Glutamatergic neuron (in vitro differentiated cells): ENCODE measurements around the gene GRID1. TPM values are rescaled to one million over a fixed set of nuclear protein-coding genes. Genes with fewer than 3 reads are reported as not detected.

ENCODE experiments used
- DNase-seq: peaks from one replicate; pipeline ENCODE4 v3.0.0; 2022
- H3K27ac Mint-ChIP-seq: one replicate; pipeline ENCODE4 v1.8.0; 2020; ENCODE audit warnings: mild to moderate bottlenecking, mixed read lengths, inconsistent platforms; ENCODE audit not compliant: unreplicated experiment
- H3K27me3 Mint-ChIP-seq: one replicate; pipeline ENCODE4 v1.8.0; 2020; ENCODE audit warnings: mild to moderate bottlenecking, moderate library complexity, mixed read lengths, inconsistent platforms; ENCODE audit not compliant: unreplicated experiment
- H3K36me3 Mint-ChIP-seq: one replicate; pipeline ENCODE4 v1.8.0; 2020; ENCODE audit warnings: mild to moderate bottlenecking, mixed read lengths, inconsistent platforms; ENCODE audit not compliant: unreplicated experiment
- H3K4me1 Mint-ChIP-seq: one replicate; pipeline ENCODE4 v1.8.0; 2020; ENCODE audit warnings: mild to moderate bottlenecking, low read depth, mixed read lengths, inconsistent platforms; ENCODE audit not compliant: unreplicated experiment
- H3K4me3 Mint-ChIP-seq: one replicate; pipeline ENCODE4 v1.8.0; 2020; ENCODE audit warnings: mild to moderate bottlenecking, mixed read lengths, inconsistent platforms; ENCODE audit not compliant: unreplicated experiment
- H3K9me3 Mint-ChIP-seq: one replicate; pipeline ENCODE4 v1.8.0; 2020; ENCODE audit warnings: mild to moderate bottlenecking, moderate library complexity, mixed read lengths, inconsistent platforms; ENCODE audit not compliant: unreplicated experiment
- total RNA-seq: library from RNA; stranded (reverse); fragmentation: NEBNext Ultra II Directional; extraction: Animal tissue kit (Norgen Biotek cat#: 25700); gene quantifications from one replicate; pipeline ENCODE4 v1.2.1, GENCODE V29; 2021; ENCODE audit not compliant: unreplicated experiment
- TF ChIP-seq, protein P1 (sequence below): fragments of 200-600 bp; sonication (generic); IDR thresholded peaks from one replicate; pipeline ENCODE4 v1.5.0; 2021; ENCODE audit not compliant: partially characterized antibody, unreplicated experiment

GRID1 gene
- total RNA-seq, 1 donor from 2014 or later, result 8.0 TPM

DNA sequence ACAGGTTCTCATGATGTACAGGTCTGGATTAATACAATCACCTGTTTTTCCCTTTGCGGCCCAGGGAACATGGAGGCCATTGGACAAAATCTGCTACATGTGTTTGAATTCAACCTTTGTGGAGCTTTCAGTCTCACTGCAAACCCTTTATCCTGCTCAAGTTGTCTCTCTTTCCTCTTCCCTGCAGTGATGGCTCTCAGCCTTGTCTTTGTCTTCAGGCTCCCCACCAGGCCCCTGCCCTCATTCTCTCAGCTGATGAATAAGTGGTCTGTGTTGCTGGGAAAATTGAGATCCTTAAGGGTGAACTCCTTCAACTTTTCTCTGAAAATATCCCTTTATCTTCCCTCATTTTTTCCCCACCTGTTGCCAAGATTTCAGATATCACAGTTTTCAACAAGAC is 791.2 kb downstream of the GRID1 start:
- Mint-ChIP-seq H3K9me3 (no peaks in the 10 kb centered on the region), H3K27me3 (no peaks in the 10 kb centered on the region), H3K4me3 (no peak overlapping the region), H3K4me1 (no peaks in the 10 kb centered on the region), H3K36me3 (no peaks in the 10 kb centered on the region), H3K27ac (no peak overlapping the region)
- TF ChIP-seq, protein P1, sequence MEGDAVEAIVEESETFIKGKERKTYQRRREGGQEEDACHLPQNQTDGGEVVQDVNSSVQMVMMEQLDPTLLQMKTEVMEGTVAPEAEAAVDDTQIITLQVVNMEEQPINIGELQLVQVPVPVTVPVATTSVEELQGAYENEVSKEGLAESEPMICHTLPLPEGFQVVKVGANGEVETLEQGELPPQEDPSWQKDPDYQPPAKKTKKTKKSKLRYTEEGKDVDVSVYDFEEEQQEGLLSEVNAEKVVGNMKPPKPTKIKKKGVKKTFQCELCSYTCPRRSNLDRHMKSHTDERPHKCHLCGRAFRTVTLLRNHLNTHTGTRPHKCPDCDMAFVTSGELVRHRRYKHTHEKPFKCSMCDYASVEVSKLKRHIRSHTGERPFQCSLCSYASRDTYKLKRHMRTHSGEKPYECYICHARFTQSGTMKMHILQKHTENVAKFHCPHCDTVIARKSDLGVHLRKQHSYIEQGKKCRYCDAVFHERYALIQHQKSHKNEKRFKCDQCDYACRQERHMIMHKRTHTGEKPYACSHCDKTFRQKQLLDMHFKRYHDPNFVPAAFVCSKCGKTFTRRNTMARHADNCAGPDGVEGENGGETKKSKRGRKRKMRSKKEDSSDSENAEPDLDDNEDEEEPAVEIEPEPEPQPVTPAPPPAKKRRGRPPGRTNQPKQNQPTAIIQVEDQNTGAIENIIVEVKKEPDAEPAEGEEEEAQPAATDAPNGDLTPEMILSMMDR, result no peak
- DNase-seq, result no peak

DNA sequence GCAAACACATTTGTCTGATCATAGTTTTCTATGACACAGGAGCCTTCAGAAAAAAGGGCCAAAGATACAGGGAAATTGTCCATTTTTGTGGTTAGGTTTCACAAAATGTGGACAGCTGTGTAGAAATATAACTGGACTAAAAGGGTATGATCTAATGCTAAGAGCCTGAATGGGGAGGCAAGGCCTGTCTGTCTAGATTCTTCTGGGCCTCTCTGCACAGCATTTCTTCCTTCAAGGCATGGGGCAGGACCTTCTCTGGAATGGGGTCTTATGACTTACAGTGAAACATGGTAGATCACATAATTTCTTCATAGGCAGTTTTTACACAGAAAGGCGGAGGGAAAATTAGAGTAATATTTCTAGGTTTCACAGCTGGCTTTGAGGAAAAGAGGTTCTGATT is 795.7 kb downstream of the GRID1 start:
- Mint-ChIP-seq H3K27me3 (no peaks in the 10 kb centered on the region), H3K4me1 (no peaks in the 10 kb centered on the region), H3K9me3 (no peaks in the 10 kb centered on the region), H3K36me3 (no peaks in the 10 kb centered on the region), H3K4me3 (no peak overlapping the region), H3K27ac (no peak overlapping the region)
- DNase-seq, result no peak
- TF ChIP-seq, protein P1, result no peak

DNA sequence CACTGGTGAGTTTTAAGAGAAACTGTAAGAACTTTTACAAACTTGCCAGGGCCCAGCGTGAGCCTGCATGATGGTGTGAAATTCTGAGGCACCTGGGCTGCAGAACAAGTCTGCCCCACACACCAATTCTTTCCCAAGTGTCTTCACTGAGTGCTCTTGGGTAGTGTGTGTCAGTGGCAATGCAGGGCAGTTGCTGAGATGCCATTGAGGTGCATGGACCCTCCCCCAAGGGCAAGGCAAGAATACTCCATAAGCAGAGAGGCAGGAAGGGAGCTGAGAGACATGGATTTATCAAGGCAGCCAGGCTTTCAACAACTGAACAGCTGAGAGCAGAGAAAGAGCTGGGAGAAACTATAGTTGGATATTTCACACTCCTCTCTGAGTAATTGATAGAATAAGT is 801.2 kb downstream of the GRID1 start:
- Mint-ChIP-seq H3K27ac (no peak overlapping the region), H3K27me3 (no peaks in the 10 kb centered on the region), H3K36me3 (no peaks in the 10 kb centered on the region), H3K9me3 (no peaks in the 10 kb centered on the region), H3K4me3 (no peak overlapping the region), H3K4me1 (no peaks in the 10 kb centered on the region)
- TF ChIP-seq, protein P1, result no peak
- no peak for DNase-seq

DNA sequence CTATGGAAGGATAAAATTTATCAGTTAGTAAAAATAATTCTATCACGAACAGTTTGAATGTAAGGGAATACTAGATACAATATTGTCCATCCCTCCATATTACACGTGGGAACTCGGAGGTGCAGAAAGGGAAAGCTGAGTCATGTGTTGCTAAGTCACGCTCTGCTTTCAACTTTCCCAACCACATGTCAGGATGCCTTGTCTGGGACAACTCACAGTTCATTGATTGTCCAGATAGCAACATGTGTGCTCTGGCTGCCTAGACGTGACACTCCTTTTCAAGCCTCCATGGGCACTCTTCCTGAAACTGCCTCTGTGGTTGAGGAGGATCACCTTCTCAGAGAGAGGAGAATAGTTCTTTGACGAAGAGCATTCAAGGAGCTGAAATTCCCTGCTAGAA is 808.1 kb downstream of the GRID1 start:
- H3K27ac Mint-ChIP-seq, result no peak overlapping the region
- no peaks in the 10 kb centered on the region for H3K36me3 Mint-ChIP-seq
- no peaks in the 10 kb centered on the region for H3K4me1 Mint-ChIP-seq
- no peak for DNase-seq
- TF ChIP-seq, protein P1, result no peak
- H3K4me3 Mint-ChIP-seq, result no peak overlapping the region
- H3K27me3 Mint-ChIP-seq, result no peaks in the 10 kb centered on the region
- H3K9me3 Mint-ChIP-seq, result no peaks in the 10 kb centered on the region

DNA sequence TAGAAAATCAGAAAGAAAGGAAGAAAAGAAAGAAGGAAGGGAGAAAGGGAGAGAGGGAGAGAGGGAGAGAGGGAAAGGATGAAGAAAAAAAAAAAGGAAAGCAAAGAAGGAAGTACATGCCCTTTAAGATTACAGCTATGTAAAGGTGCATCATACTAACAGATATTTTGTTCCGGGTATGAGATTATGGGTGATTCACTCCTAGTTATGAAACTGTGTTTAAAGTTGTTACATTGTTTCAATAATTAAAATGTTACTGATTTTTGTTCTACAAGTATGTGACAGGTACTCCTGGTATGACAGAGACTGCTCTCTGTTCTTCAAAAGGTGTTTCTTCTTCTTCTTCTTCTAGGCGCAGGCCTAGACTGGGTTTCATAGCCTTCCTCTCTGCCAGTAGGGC is 808.9 kb downstream of the GRID1 start:
- Mint-ChIP-seq H3K27me3 (no peaks in the 10 kb centered on the region), H3K9me3 (no peaks in the 10 kb centered on the region), H3K27ac (no peak overlapping the region), H3K36me3 (no peaks in the 10 kb centered on the region), H3K4me3 (no peak overlapping the region), H3K4me1 (no peaks in the 10 kb centered on the region)
- TF ChIP-seq, protein P1, result no peak
- no peak for DNase-seq
